Measurements from ENCODE around the gene SHKBP1. TPM values are rescaled to one million over a fixed set of nuclear protein-coding genes. Genes with fewer than 3 reads are reported as not detected.

The SHKBP1 gene
- total RNA-seq, 1 experiment from 2014 or later: 43.0 TPM

- ChIA-PET POLR2A (ENCODE audit: unreplicated experiment) (no interaction called here), CTCF (no interaction called here)
- Histone ChIP-seq H3K79me2 (ENCODE audit: low read length) (no peaks in the 10 kb centered on the region), H3K4me1 (ENCODE audit: insufficient read depth, low read length) (no peaks in the 10 kb centered on the region), H3K27me3 (ENCODE audit: low read length) (no peaks in the 10 kb centered on the region), H3K9me2 (replicated peaks; ENCODE audit: low read length) (no peaks in the 10 kb centered on the region), H3K27ac (ENCODE audit: low read length) (no peak overlapping the region), H2AFZ (ENCODE audit: low read length) (no peak overlapping the region), H3K36me3 (ENCODE audit: low read depth, low read length) (no peaks in the 10 kb centered on the region), H4K20me1 (ENCODE audit: low read length) (no peaks in the 10 kb centered on the region), H3K4me3 (ENCODE audit: low read length) (no peak overlapping the region), H3K9me3 (ENCODE audit: low read length) (no peaks in the 10 kb centered on the region), H3K4me2 (ENCODE audit: low read length) (no peak overlapping the region), H3F3A (ENCODE audit: low read length, unreplicated experiment) (no peaks in the 10 kb centered on the region), H3K9ac (ENCODE audit: low read length) (no peak overlapping the region)
- TF ChIP-seq EZH2phosphoT487 (IDR thresholded peaks at IDR 0.05; ENCODE audit: borderline replicate concordance, low read length) (no peak), CTCF (conservative IDR thresholded peaks at IDR 0.05; ENCODE audit: low read depth, low read length) (no peak), EZH2 (IDR thresholded peaks at IDR 0.05; ENCODE audit: low read length, unreplicated experiment) (no peak)
- intact Hi-C loops (cut with micrococcal nuclease): no loop called here
- BruUV-seq (replicated peaks): no TSS peak
- ATAC-seq (no peak), DNase-seq (no peak)
Observed at GRCh38 chr19:40625406-40626120, 48.9 kb downstream of the SHKBP1 start.

- Histone ChIP-seq H3K4me1 (ENCODE audit: insufficient read depth, low read length) (no peaks in the 10 kb centered on the region), H2AFZ (ENCODE audit: low read length) (no peak overlapping the region), H3K9ac (ENCODE audit: low read length) (no peak overlapping the region), H3K36me3 (ENCODE audit: low read depth, low read length) (no peaks in the 10 kb centered on the region), H3F3A (ENCODE audit: low read length, unreplicated experiment) (no peaks in the 10 kb centered on the region), H3K9me2 (replicated peaks; ENCODE audit: low read length) (no peaks in the 10 kb centered on the region), H3K9me3 (ENCODE audit: low read length) (no peaks in the 10 kb centered on the region), H3K4me3 (ENCODE audit: low read length) (no peak overlapping the region), H3K27me3 (ENCODE audit: low read length) (no peaks in the 10 kb centered on the region), H3K79me2 (ENCODE audit: low read length) (no peaks in the 10 kb centered on the region), H3K27ac (ENCODE audit: low read length) (no peak overlapping the region), H4K20me1 (ENCODE audit: low read length) (no peaks in the 10 kb centered on the region), H3K4me2 (ENCODE audit: low read length) (no peak overlapping the region)
- ATAC-seq: no peak
- intact Hi-C loops (cut with micrococcal nuclease): no loop called here
- ChIA-PET CTCF (no interaction called here), POLR2A (ENCODE audit: unreplicated experiment) (no interaction called here)
- no peak for DNase-seq
- no TSS peak for BruUV-seq (replicated peaks)
- TF ChIP-seq EZH2 (IDR thresholded peaks at IDR 0.05; ENCODE audit: low read length, unreplicated experiment) (no peak), EZH2phosphoT487 (IDR thresholded peaks at IDR 0.05; ENCODE audit: borderline replicate concordance, low read length) (no peak), CTCF (conservative IDR thresholded peaks at IDR 0.05; ENCODE audit: low read depth, low read length) (no peak)
Observed at GRCh38 chr19:40626918-40627317, 50.2 kb downstream of the SHKBP1 start.

GRCh38 chr19:40627486-40628279, 51.0 kb downstream of the SHKBP1 start:
- DNase-seq (no peak), ATAC-seq (no peak)
- CTCF ChIA-PET: no interaction called here
- POLR2A ChIA-PET (ENCODE audit: unreplicated experiment): no interaction called here
- H3K27me3 ChIP-seq (ENCODE audit: low read length): no peaks in the 10 kb centered on the region
- no peak overlapping the region for H3K4me2 ChIP-seq (ENCODE audit: low read length)
- TF ChIP-seq EZH2phosphoT487 (IDR thresholded peaks at IDR 0.05; ENCODE audit: borderline replicate concordance, low read length) (no peak), CTCF (conservative IDR thresholded peaks at IDR 0.05; ENCODE audit: low read depth, low read length) (no peak), EZH2 (IDR thresholded peaks at IDR 0.05; ENCODE audit: low read length, unreplicated experiment) (no peak)
- no TSS peak for BruUV-seq (replicated peaks)
- H3F3A ChIP-seq (ENCODE audit: low read length, unreplicated experiment): no peaks in the 10 kb centered on the region
- H3K79me2 ChIP-seq (ENCODE audit: low read length): no peaks in the 10 kb centered on the region
- intact Hi-C loops (cut with micrococcal nuclease): no loop called here
- no peaks in the 10 kb centered on the region for H3K9me2 ChIP-seq (replicated peaks; ENCODE audit: low read length)
- H4K20me1 ChIP-seq (ENCODE audit: low read length): no peaks in the 10 kb centered on the region
- H3K9ac ChIP-seq (ENCODE audit: low read length): no peak overlapping the region
- H3K4me1 ChIP-seq (ENCODE audit: insufficient read depth, low read length): peaks cover 5% of the 10 kb centered on the region
- no peak overlapping the region for H2AFZ ChIP-seq (ENCODE audit: low read length)
- no peak overlapping the region for H3K4me3 ChIP-seq (ENCODE audit: low read length)
- no peaks in the 10 kb centered on the region for H3K9me3 ChIP-seq (ENCODE audit: low read length)
- no peaks in the 10 kb centered on the region for H3K36me3 ChIP-seq (ENCODE audit: low read depth, low read length)
- no peak overlapping the region for H3K27ac ChIP-seq (ENCODE audit: low read length)

Measured in PC-3 (cell line).